Peyer's patch (tissue), 4 donors: ENCODE results near the gene ANAPC4. TPM values are rescaled to one million over a fixed set of nuclear protein-coding genes. Genes with fewer than 3 reads are reported as not detected.

Experiments used
- DNase-seq, 3 donors: peaks; one replicate each; pipeline ENCODE4 v3.0.0-alpha.2; 2017 to 2019
- H3K27ac ChIP-seq, 4 donors: fragments of 200-600 bp; sonication (generic); one replicate each; pipeline ENCODE4 v1.5.1; 2016 to 2019
- H3K27me3 ChIP-seq, 2 donors: fragments of 200-600 bp; sonication (generic); one replicate each; pipeline ENCODE4 v1.5.1; 2019
- H3K36me3 ChIP-seq, 3 donors: fragments of 200-600 bp; sonication (generic); one replicate each; pipeline ENCODE4 v1.5.1; 2016 to 2019
- H3K4me1 ChIP-seq, 4 donors: fragments of 200-600 bp; sonication (generic); one replicate each; pipeline ENCODE4 v1.5.1; 2016 to 2019
- H3K4me3 ChIP-seq, 4 donors: fragments of 200-600 bp; sonication (generic); 1 replicate in 3 of 4; 2 replicates in 1 of 4; pipeline ENCODE4 v1.5.1; 2016 to 2019; ENCODE audit warnings: mild to moderate bottlenecking in 1 of 4
- H3K9me3 ChIP-seq, 4 donors: fragments of 200-600 bp; sonication (generic); one replicate each; pipeline ENCODE4 v1.5.1; 2016 to 2019; ENCODE audit warnings: mild to moderate bottlenecking in 1 of 4
- POLR2A ChIP-seq, 2 donors: fragments of 450-650 bp; IDR thresholded peaks; one replicate each; pipeline ENCODE4 v1.5.1; 2017; ENCODE audit warnings: antibody characterized with exemption in 2 of 2, mild to moderate bottlenecking in 2 of 2, moderate library complexity in 2 of 2
- total RNA-seq, 4 donors: library from RNA; depleted of rRNA; stranded (reverse); fragments of >200 nt; gene quantifications; one replicate each; pipeline ENCODE4 v1.1.0, GENCODE V29; 2016
- TF ChIP-seq, protein P1 (sequence below), 6 experiments: fragments of 450-650 bp in 4 of 6; fragments of 200-600 bp in 2 of 6; sonication (generic) in 1 of 6; IDR thresholded peaks; one replicate each; pipeline ENCODE4 v1.5.1; 2017 to 2019; ENCODE audit warnings: antibody characterized with exemption in 6 of 6, mild to moderate bottlenecking in 3 of 6, moderate library complexity in 1 of 6

The ANAPC4 gene
- total RNA-seq, 4 donors from 2014 or later, result 23.5 to 69.3 (median 39.7) TPM

DNA sequence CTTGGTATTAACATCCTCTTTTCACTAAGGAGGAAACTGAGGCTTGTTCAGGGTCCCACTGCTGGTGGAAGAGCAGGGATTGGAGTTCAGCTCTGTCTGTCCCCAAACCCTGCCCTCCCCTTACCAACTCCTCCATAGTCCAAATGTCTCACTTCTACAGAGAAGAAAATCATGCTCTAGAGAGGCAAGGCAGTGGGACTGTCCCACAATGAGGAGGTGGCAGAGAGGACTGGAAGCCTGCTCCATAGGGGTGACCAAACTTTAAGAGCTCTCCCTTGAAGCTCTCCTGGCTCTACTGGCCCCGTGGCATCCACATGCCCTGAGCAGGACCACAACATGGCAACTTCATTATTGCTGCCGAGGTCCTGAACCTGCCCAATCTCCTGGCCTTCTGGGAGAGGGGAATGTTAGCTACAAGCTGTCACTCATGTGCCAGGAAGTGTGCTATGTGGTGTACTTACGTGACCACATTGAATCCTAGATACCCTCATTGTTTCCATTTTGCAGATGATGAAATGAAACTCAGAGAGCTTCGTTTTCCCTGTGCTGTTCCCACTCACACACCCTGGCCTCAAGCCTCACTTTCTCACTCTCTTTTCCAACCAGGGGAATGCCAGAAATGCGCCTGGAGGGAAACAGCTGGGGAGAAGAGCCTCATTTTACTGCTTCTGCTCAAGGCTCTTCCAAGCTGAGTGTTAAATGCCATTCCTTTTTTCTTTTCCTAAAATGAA is 71.5 kb downstream of the ANAPC4 start:
- Histone ChIP-seq H3K27ac (no peak overlapping the region), H3K9me3 (no peaks in the 10 kb centered on the region), H3K36me3 (no peaks in the 10 kb centered on the region), H3K4me1 (no peaks in the 10 kb centered on the region), H3K4me3 (no peak overlapping the region), H3K27me3 (no peaks in the 10 kb centered on the region)
- TF ChIP-seq POLR2A (IDR thresholded peaks at IDR 0.05), result no peak
- no peak for DNase-seq

DNA sequence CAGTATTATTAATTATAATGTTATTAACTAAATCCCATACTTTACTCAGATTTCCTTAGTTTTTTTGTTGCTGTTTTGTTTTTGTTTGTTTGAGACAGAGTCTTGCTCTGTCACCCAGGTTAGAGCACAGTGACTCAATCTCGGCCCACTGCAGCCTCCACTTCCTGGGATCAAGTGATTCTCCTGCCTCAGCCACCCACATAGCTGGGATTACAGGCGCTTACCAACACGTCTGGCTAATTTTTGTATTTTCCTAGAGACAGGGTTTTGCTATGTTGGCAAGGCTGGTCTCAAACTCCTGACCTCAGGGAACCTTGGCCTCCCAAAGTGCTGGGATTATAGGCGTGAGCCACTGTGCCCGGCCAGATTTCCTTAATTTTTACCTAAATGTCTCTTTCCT is 72.2 kb downstream of the ANAPC4 start:
- no peak for TF ChIP-seq POLR2A (IDR thresholded peaks at IDR 0.05)
- TF ChIP-seq, protein P1, sequence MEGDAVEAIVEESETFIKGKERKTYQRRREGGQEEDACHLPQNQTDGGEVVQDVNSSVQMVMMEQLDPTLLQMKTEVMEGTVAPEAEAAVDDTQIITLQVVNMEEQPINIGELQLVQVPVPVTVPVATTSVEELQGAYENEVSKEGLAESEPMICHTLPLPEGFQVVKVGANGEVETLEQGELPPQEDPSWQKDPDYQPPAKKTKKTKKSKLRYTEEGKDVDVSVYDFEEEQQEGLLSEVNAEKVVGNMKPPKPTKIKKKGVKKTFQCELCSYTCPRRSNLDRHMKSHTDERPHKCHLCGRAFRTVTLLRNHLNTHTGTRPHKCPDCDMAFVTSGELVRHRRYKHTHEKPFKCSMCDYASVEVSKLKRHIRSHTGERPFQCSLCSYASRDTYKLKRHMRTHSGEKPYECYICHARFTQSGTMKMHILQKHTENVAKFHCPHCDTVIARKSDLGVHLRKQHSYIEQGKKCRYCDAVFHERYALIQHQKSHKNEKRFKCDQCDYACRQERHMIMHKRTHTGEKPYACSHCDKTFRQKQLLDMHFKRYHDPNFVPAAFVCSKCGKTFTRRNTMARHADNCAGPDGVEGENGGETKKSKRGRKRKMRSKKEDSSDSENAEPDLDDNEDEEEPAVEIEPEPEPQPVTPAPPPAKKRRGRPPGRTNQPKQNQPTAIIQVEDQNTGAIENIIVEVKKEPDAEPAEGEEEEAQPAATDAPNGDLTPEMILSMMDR (IDR thresholded peaks at IDR 0.05), result no peak
- Histone ChIP-seq H3K9me3 (no peaks in the 10 kb centered on the region), H3K36me3 (no peaks in the 10 kb centered on the region), H3K27ac (no peak overlapping the region), H3K4me1 (no peaks in the 10 kb centered on the region), H3K27me3 (no peaks in the 10 kb centered on the region), H3K4me3 (no peak overlapping the region)
- no peak for DNase-seq

DNA sequence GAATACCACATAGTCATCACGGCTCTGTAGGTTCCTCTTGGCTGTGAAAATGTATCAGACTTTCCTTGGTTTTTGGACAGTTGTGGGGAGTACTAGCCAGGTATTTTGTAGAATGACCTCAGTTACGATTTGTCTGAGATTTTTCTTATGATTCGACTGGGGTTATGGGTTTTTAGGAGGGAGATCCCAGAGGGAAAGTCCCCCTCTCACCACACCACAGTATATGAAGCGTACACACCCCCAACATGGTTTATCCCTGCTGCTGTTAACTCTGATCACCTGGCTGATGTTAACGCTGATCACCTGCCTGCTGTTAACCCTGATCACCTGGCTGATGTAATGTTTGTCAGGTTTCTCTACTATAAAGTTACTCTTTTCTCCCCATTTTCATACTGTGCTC is 72.6 kb downstream of the ANAPC4 start:
- DNase-seq, result no peak
- H3K27ac ChIP-seq, result no peak overlapping the region
- H3K9me3 ChIP-seq, result no peaks in the 10 kb centered on the region
- no peak for TF ChIP-seq POLR2A (IDR thresholded peaks at IDR 0.05)
- TF ChIP-seq, protein P1 (IDR thresholded peaks at IDR 0.05), result no peak
- H3K4me1 ChIP-seq, result no peaks in the 10 kb centered on the region
- H3K27me3 ChIP-seq, result no peaks in the 10 kb centered on the region
- no peaks in the 10 kb centered on the region for H3K36me3 ChIP-seq
- no peak overlapping the region for H3K4me3 ChIP-seq

DNA sequence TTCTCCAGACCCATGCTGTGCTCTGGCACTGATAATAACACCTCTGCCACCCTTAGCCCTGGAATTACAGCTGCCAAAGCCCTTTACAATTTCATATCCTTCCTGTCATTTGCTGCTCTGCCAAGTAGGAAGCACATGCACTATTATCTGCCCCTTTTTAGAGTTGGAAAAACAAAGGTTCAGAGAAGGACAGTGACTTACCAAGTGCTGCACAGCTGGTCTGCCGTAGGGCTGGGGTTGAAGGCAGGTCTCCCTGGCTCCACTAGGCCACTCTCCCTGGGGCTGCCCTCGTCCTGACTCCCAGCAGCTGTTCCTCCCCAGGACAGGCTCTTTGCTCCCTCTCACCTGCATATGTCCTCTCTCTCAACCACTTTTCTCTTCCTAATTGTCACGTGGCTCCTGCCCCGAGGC is 73.4 kb downstream of the ANAPC4 start:
- Histone ChIP-seq H3K4me1 (no peaks in the 10 kb centered on the region), H3K36me3 (no peaks in the 10 kb centered on the region), H3K27ac (no peak overlapping the region), H3K4me3 (no peak overlapping the region), H3K27me3 (no peaks in the 10 kb centered on the region), H3K9me3 (no peaks in the 10 kb centered on the region)
- DNase-seq, result no peak
- no peak for TF ChIP-seq POLR2A (IDR thresholded peaks at IDR 0.05)
- TF ChIP-seq, protein P1 (IDR thresholded peaks at IDR 0.05), result no peak

DNA sequence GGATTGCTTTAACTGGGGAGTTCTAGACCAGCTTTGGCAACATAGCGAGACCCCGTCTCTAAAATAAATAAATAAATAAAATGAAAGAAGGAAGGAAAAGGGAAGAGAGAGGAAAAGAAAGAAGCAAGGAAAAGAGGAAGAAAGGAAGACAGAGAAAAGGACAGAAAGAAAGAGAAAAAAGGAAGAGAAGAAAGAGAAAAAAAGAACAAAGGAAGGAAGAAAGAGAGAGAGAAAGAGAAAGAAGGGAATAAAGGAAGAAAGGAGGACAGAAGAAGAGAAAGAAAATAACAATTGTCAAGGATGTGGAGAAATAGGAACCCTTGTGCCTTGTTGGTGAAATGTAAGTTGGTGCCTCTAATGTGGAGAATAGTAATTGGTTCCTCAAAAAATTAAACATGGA is 74.6 kb downstream of the ANAPC4 start:
- Histone ChIP-seq H3K4me1 (no peaks in the 10 kb centered on the region), H3K36me3 (no peaks in the 10 kb centered on the region), H3K4me3 (no peak overlapping the region), H3K27ac (no peak overlapping the region), H3K27me3 (no peaks in the 10 kb centered on the region), H3K9me3 (no peaks in the 10 kb centered on the region)
- DNase-seq, result no peak
- TF ChIP-seq POLR2A (IDR thresholded peaks at IDR 0.05), result no peak
- TF ChIP-seq, protein P1 (IDR thresholded peaks at IDR 0.05), result no peak

DNA sequence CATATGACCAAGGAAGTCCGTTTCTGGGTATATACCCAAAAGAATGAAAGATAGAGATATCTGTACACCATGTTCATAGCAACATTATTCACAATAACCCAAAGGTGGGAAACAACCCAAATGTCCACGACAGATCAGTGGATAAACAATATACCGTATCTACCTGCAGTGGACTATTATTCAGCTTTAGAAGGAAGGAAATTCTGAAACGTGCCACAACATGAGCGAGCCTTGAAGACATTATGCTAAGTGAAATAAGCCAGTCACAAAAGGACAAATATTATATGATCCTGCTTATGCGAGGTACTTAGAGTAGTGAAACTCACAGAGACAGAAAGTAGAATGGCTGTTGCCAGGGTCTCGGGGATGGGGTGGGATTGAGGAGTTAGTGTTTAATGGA is 75.0 kb downstream of the ANAPC4 start:
- Histone ChIP-seq H3K9me3 (no peaks in the 10 kb centered on the region), H3K36me3 (no peaks in the 10 kb centered on the region), H3K4me1 (no peaks in the 10 kb centered on the region), H3K27ac (no peak overlapping the region), H3K27me3 (no peaks in the 10 kb centered on the region), H3K4me3 (no peak overlapping the region)
- DNase-seq, result no peak
- TF ChIP-seq, protein P1 (IDR thresholded peaks at IDR 0.05), result no peak
- no peak for TF ChIP-seq POLR2A (IDR thresholded peaks at IDR 0.05)
